ENCODE results near the gene SECISBP2.

Gene SECISBP2

DNA sequence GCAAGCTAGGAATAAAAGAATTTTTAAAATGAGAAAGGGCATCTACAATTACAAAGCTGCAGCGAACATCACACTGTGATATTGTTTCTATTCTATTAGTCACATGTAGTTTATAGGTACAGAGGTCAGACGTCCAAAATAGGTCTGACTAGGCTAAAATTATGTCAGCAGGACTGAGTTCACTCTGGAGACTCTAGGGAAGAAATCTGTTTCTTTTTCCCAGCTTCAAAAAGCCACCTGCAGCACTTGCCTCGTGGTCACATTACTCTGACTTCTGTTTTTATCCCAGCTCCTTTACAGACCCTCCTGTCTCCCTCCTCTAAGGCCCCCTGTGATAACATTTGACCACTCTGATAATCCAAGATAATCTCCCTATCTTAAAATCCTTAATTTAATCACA, 12.4 kb upstream of the SECISBP2 start:
- intact Hi-C loops (cut with DNase I): no loop called here

DNA sequence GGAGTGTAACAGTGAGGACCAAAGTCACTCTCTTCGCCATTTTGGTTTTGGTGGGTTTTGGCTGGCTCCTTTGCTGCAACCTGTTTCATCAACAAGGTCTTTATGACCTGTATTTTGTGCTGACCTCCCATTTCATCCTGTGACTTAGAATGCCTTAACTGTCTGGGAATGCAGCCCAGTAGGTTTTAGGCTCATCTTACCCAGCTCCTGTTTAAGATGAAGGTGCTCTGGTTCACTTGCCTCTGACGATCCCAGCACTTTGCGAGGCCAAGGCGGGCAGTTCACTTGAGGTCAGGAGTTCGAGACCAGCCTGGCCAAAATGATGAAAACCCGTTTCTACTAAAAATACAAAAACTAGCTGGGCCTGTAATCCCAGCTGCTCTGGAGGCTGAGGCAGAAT, 9.1 kb upstream of the SECISBP2 start:
- no peak for DNase-seq

More for the DNA sequence above, 12.4 kb upstream of the SECISBP2 start:
- DNase-seq: no peak

DNA sequence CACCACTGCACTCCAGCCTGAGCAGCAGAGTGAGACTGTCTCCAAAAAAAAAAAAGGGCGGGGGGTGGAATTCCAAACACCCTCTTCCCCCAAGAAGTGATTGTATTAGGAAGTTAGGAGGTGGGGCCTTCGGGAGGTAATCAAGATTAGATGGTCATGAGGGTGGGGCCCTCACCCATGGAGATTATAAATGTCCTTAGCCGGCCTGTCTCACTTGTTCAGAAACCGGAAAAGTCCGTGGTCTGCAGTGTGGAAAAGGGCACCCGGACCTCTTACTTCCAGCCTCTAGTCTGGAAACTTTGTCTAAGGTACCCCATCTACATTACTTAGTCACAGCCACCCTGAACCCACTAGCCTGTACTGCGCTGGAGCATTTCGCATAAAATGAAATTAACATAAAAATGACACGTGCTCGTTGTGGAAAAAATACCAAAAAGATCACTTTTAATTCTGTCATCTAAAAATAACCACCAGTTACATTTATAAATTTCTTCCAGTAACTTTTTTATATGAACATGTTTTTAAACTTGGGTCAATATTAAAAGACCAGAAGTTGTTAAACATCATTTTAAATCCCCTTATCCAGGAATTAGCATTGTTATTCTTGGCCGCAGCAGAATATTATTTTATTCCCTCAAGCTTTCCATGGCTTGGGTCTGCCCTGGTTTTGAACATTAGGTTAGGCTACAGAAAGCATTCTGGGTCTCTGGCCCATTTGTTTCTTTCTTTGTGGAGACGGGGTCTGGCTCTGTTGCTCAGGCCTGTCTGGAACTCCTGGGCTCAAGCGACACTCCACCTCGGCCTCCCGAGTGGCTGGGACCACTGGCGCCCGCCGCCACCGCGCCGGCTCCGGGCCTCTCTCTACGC, 8.5 kb upstream of the SECISBP2 start:
- intact Hi-C loops (cut with DNase I): loop anchor here (1.0 to 10.0 kb wide), 2 partner anchors 8 to 135 kb away; partner anchors contain the start of genes SECISBP2 and SHC3
- DNase-seq: no peak

More for the DNA sequence above, 9.1 kb upstream of the SECISBP2 start:
- intact Hi-C loops (cut with DNase I): no loop called here

DNA sequence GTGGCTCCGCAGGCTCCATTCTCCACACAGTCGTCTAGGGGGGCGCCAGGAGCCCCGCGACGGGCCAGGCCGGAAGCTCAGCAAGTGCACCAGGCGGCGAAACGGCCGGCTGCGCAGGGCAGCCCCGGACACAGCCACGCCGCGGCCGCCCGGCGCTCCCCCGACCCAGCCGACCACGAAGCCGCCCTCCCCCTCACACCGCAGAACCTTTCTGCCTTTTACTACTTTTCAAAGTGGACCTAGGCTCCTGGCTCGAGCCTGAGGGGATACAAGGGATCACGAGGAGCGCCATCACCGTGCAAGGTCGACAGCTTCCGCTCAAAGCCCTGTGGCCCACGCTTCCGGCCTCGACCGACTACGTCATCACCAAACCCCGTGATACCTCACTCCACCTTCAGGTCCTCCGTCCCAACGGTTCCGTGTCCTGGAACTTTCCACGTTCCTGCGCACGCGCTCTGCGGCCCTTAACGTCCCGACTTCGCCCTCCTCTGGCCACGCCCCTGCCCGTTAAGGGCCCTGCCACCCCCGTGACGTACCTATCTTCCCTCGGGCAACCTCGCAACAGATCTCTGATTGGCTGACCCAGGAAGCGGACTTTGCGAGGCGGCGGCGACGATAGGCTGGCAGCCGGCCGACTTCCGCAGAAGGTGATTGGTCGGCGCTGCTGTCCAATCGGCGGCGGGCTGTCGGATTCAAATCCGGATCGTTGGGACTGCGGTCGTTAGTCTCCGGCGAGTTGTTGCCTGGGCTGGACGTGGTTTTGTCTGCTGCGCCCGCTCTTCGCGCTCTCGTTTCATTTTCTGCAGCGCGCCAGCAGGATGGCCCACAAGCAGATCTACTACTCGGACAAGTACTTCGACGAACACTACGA, 7.6 kb upstream of the SECISBP2 start, which contains the start of gene CKS2:
CKS2 (plus strand) TSS at position 721 of the 871 bp plus-strand sequence; CDS start at position 819, 98 bp downstream.
- peak; percentile 99 to 100 (median 100) for DNase-seq
- intact Hi-C loops (cut with DNase I): loop anchor here (1.0 to 10.0 kb wide), 2 partner anchors 8 to 136 kb away; partner anchors contain the start of genes SECISBP2 and SHC3

DNA sequence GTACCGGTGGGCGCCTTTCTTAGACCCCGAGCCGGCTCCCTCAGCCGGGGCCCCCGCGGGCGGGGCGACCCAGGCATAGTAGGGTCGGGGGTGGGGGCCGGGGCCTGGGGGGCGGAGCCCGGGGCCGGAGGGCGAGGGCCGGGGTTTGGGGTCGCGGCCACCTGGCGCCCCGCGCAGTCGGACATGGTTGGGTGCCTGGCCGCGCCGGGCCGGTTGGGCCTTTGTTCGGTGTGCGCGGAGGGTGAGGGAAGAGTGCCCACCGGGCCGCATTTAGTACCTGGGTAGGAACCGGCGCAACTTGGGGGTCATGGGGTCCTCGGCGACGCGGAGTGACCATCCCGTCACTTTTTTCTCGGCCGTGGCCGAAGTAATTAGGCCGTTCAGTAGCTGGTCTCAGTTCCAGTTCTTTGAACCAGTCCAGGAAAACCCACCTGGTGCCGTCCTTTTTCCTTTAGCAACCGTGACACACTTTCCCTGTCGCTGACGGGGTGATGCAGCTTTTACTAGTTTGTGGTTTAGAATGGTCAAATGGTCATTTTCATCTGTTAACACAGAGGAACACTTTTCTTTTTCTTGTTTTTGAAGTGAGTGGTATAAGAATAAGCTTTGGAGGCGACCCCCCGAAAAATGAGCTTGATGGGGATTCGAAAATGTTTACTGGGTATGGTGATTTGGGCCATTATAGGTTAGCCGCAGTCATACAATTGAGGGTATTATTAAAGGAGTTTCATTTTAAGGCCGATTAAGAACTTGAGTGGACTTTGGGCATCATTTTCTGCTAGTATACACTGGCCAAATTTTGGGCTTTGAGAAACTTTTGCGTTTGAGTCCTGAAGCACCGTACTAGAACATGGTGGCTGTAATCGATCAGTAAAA, 6.7 kb upstream of the SECISBP2 start:
- peak in 4 of 10 donors; percentile 7 to 80 (median 45) for DNase-seq
- intact Hi-C loops (cut with DNase I): loop anchor here (10.0 kb wide), 1 partner anchor 137 kb away; the partner anchor contains the start of gene SHC3

DNA sequence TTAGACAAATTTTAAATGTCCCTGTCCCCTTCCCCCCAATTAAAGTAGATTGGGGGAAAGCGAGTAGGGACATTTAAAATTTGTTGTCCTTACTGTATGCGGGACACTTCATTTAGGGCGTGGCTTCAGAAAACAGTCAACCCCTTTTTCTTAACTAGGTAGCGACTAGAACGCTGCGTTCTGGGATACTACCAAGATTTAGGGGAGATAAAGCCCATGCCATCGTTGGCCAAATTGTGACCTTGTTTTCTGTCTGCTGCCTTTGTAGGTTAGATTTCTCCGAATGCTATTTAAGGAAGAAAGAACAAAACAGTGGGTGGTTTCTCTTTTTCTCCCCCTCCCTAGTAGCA, 6.1 kb upstream of the SECISBP2 start:
- intact Hi-C loops (cut with DNase I): loop anchor here (10.0 kb wide), 1 partner anchor 137 kb away; the partner anchor contains the start of gene SHC3
- no peak for DNase-seq

DNA sequence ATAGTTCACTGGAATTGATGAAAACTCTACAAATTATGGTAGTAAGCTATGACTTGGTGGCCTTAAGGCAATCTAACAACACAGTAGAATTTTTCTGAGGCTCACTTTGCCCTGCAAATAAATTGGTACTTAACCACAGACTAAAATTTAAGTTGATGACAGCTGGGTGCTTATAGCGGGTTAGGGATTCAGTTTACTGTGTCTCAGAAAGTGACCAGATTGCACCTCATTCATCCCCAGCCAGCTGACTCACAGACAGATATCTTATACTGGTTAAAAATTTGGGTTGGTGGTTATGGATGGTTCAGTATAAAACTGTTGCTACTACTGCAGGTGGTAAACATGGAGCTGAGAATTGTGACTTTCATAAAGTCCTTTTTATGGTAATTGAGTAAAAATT, 4.5 kb upstream of the SECISBP2 start:
- intact Hi-C loops (cut with DNase I): loop anchor here (10.0 kb wide), 1 partner anchor 139 kb away; the partner anchor contains the start of gene SHC3
- no peak for DNase-seq

DNA sequence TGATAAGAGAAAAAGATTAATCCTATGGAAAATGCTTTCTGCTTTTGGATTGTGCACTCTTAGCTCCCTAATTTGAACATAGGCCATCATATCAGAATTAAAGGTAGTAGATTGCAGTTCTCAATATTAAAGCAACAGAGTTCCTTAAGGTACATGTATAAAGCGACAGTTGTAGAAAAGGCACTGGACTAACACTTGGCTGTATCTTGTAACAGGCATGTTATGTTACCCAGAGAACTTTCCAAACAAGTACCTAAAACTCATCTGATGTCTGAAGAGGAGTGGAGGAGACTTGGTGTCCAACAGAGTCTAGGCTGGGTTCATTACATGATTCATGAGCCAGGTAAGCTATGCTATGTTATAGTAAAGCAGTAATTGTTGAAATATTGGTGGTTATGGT, 3.3 kb upstream of the SECISBP2 start:
- intact Hi-C loops (cut with DNase I): loop anchor here (10.0 kb wide), 1 partner anchor 140 kb away; the partner anchor contains the start of gene SHC3
- DNase-seq: no peak

DNA sequence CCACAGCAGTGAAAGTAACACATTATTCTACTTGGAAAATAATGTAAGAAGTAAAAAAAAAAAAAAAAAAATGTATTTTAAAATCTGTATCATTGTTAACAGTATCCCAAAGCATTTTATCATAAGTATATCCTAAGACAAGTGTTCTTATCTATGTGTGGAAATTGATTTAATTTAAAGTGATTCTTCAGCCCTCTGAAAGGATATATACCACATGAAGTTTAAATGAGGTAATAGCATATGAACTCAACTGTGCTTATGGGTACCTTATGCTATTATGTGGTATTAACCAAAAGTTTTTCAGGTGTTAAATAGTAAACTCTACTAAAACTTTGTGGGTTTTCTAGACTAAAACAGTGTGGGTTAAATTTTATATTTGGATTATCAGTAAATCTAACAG, 2.8 kb upstream of the SECISBP2 start:
- intact Hi-C loops (cut with DNase I): loop anchor here (10.0 kb wide), 1 partner anchor 141 kb away; the partner anchor contains the start of gene SHC3
- DNase-seq: no peak

DNA sequence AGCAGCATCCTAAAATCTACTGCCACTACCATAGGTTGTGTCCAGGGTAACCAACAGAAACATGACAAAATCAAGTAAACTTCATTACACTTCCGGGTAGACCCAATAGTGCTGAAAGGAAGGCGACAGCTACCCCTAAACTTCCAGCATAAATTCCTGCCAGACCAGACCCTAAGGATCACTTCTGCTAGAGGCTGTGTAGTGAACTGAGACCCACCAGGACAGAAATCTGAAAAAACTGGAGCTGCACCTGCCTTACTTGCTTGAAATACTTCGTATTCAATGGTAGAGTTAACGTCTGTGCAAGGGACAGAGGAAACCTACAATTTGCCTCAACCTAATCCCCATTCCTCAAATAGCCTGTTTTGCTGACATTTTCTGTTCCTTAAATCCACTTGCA, 1.0 kb upstream of the SECISBP2 start:
- intact Hi-C loops (cut with DNase I): loop anchor here (10.0 kb wide), 1 partner anchor 142 kb away; the partner anchor contains the start of gene SHC3
- no peak for DNase-seq

DNA sequence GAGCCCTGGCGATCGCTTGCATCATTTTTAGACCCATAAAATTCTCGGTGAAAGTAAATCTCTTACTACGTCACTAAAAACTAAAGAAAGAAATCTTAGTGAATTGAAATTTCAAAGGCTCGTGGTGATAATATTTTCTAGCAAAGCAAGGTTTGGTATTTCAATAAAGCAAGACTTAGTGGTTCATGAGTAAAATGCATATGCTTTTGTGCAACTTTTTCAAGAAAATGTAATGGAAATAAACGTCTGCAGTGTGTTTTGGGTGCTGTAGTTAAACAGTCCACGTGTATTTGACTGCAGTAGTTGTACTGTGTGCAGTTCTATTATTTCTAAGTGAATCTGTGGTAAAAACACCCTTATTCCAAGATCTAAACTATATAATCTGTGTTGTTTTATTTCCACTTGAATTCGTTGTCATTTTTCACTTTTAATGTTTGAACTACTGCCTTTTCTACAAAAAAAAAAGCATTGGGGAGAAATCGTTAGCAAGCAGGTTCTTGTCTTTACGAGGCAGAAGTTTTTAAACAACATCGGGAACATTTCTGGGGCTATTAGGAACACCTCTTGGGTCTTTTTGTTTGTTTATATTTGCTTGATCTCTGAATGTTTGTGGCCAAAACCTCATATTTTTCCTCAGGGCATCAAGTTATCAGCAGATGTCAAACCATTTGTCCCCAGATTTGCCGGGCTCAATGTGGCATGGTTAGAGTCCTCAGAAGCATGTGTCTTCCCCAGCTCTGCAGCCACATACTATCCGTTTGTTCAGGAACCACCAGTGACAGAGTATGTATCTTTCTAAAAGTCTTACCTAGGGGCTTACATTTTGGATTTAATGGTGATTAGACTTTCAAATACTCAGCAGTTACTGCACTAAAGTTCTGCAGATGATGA, 960 bp downstream of the SECISBP2 start:
- no peak for DNase-seq
- intact Hi-C loops (cut with DNase I): loop anchor here (2.0 to 10.0 kb wide), 2 partner anchors 144 to 230 kb away; partner anchors contain the start of gene SHC3

DNA sequence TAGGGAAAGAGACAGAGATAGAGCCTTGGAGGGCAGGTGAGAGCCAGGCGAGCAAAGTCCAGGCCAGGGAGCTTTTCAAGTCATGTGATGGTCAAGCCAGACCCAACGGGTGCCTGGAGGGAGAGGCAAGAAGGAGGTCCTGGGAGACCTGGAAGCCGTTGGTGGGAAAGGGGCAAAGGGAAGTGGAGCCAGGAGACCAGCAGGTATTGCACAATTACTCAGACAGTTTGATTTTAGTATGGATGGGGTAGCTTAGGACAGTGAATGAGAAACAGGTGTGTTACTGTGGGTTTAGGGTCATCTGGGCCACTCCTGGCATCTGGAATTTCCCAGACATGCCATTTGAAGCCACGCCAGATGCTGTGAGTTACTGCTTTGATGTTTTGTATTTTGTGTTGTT, 5.1 kb downstream of the SECISBP2 start:
- intact Hi-C loops (cut with DNase I): no loop called here

DNA sequence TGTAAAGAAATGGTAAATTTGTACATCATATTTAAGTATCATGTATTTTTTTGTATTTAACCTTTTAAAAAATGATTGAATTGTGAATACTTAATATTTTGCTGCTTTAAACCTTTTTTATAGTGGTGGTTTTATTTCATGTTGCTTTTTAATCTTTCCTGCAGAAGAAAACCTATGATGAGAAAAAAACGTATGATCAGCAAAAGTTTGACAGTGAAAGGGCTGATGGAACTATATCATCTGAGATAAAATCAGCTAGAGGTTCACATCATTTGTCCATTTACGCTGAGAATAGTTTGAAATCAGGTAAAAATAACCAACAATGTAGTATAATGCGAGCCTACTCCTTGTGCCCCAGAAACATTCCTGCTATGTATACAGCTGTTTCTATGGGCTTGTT, 7.4 kb downstream of the SECISBP2 start:
- intact Hi-C loops (cut with DNase I): no loop called here
- DNase-seq: no peak

More for the DNA sequence above, 5.1 kb downstream of the SECISBP2 start:
- no peak for DNase-seq

DNA sequence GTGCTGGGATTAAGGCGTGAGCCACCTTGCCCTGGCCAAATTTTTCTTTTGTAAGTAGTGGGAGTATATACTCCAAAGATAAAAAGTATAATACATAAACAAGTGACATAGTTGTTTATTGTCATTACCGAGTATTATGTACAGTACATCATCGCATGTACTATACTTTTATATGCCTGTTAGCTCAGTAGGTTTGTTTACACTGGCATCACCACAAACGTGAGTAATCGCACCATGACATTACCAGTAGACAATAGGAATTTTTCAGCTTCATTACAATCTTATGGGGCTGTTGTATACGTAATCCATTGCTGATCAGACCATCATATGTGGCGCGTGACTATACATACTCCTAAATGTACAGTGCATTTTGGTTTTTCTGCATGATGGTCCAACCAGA, 9.8 kb downstream of the SECISBP2 start:
- intact Hi-C loops (cut with DNase I): no loop called here

DNA sequence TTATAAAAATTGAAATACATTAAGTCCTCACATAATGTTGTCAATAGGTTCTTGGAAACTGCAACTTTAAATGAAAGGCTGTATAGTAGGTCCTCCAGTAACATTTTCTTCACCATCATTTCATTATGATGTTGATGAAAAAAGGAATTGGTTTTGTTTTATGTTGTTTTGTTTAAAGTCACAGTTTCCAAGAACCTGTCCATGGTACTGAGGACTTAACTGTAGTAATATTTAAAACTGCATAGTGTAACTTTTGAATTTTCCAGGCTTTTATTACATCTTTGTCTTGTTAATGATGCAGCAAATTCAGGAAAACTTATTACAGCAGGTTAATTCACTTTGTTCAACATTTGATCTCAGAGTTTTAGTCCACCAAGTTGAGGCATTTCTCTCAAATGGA, 11.6 kb downstream of the SECISBP2 start:
- intact Hi-C loops (cut with DNase I): no loop called here

More for the DNA sequence above, 9.8 kb downstream of the SECISBP2 start:
- DNase-seq: no peak

DNA sequence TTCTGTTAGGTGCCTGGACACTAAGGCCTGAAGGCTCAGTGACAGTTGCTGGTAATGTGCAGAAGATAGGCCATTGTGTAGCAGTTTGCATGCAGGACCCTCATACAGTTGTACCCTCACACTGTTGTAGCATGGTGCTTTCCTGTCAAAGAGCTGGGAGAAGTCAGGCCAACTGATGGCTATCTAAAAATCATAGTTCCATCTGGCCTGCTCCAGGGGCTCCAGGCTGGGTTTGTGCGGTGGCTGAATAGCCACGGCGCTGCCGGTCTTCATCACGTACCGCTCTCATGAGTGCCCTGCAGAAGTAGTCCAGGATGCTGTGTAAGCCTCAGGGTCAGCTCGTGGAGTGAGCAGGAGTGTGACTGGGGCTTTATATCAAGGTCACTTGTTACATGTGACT, 12.2 kb downstream of the SECISBP2 start:
- intact Hi-C loops (cut with DNase I): no loop called here
- DNase-seq: no peak

More for the DNA sequence above, 11.6 kb downstream of the SECISBP2 start:
- no peak for DNase-seq

DNA sequence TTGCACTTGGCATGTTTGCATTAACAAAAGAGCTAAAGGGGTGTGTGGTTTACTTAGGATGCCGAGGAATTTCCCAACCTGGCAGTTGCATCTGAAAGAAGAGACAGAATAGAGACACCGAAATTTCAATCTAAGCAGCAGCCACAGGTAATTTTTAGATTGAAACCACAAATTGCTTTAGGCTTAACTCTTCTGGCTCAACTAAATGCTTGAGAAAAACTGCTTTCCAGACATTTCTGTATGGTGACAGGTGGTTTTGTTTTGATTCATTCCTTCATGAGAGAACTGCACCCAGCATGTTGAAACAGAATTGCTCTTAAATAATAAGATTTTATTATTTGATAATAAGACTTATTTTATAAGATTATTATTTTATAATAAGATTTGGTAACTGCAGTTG, 21.5 kb downstream of the SECISBP2 start:
- no peak for DNase-seq
- intact Hi-C loops (cut with DNase I): no loop called here

DNA sequence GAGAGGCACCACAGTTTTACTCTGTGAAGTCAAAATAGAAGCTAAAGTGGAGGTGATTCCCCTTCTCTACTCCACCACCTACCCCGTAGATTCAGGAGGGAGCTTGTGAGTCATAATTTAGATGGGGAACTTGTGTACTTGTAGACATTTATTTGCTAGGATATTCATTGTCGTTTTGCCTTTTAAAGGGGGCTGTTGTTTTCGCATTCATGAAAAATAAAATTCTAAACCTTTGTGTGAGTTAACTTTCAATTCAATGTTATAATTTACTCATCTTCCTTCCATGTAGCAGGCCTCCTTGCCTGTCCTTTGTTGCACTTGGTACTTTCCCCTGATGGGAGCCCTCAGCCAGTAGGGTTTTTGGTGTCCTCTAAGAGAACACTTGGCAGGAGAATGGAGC, 22.0 kb downstream of the SECISBP2 start:
- intact Hi-C loops (cut with DNase I): no loop called here
- no peak for DNase-seq

DNA sequence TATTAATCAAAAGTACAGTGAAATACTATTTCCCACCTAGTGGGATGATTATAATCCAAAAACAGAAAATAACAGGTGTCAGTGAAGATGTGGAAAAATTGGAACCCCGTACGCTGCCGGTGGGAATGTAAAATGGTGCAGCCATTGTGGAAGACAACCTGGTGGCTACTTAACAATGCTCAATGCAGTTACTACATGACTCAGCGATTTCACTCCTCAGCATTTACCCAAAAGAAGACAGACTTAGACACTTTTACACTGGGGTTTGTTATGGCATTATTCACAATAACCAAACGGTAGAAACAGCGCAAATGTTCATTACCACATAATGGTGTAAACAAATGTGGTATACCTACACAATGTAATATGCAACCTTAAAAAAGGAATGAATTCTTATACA, 23.9 kb downstream of the SECISBP2 start:
- intact Hi-C loops (cut with DNase I): no loop called here

More for the DNA sequence above, 23.9 kb downstream of the SECISBP2 start:
- DNase-seq: no peak
